GM04503 (cell line): Measurements from ENCODE around the gene TRPT1.
A peak's percentile ranks its signal among the peaks of the same experiment; 100 is the strongest.
"Not testable (repeated sequence)": the region's sequence is repeated elsewhere in the genome, so short reads cannot be mapped to it uniquely, and the experiment has no call there.

Source experiments
- DNase-seq: peaks from one replicate; pipeline ENCODE4 v3.0.0-alpha.2; 2012; ENCODE audit warnings: low read depth

Gene TRPT1

GRCh38 chr11:64258356-64258755 is 32.4 kb upstream of the TRPT1 start:
- no peak for DNase-seq

GRCh38 chr11:64256300-64256699 is 30.3 kb upstream of the TRPT1 start:
- no peak for DNase-seq

GRCh38 chr11:64255135-64256128 is 29.4 kb upstream of the TRPT1 start:
- no peak for DNase-seq

GRCh38 chr11:64254326-64254725 is 28.3 kb upstream of the TRPT1 start:
- DNase-seq: no peak

- DNase-seq: no peak
Observed at GRCh38 chr11:64253481-64253880, 27.5 kb upstream of the TRPT1 start.

GRCh38 chr11:64253043-64253442 is 27.1 kb upstream of the TRPT1 start:
- no peak for DNase-seq

GRCh38 chr11:64252003-64252872 is 26.3 kb upstream of the TRPT1 start:
- DNase-seq: no peak

GRCh38 chr11:64251753-64252002 is 25.7 kb upstream of the TRPT1 start:
- no peak for DNase-seq

- DNase-seq: no peak
Observed at GRCh38 chr11:64251016-64251752, 25.2 kb upstream of the TRPT1 start, which contains the start of gene PLCB3. Gene PLCB3, plus strand, starts transcription at chr11:64251530. Its CDS starts 120 bp downstream, at chr11:64251650.

GRCh38 chr11:64250415-64251015 is 24.5 kb upstream of the TRPT1 start:
- no peak for DNase-seq

GRCh38 chr11:64249563-64250414 is 23.8 kb upstream of the TRPT1 start:
- DNase-seq: no peak

- DNase-seq: no peak
Observed at GRCh38 chr11:64249038-64249437, 23.1 kb upstream of the TRPT1 start.

- no peak for DNase-seq
Observed at GRCh38 chr11:64248578-64248977, 22.6 kb upstream of the TRPT1 start.

- DNase-seq: no peak
Observed at GRCh38 chr11:64247729-64248531, 21.9 kb upstream of the TRPT1 start.

- no peak for DNase-seq
Observed at GRCh38 chr11:64246871-64247728, 21.1 kb upstream of the TRPT1 start, which contains the start of gene PPP1R14B. Gene PPP1R14B, minus strand, starts transcription at chr11:64246943. Its CDS starts 270 bp downstream, at chr11:64246673.

- DNase-seq: not testable (repeated sequence)
Observed at GRCh38 chr11:64246621-64246870, 20.6 kb upstream of the TRPT1 start.

GRCh38 chr11:64245797-64246620 is 20.0 kb upstream of the TRPT1 start:
- peak; percentile 67 for DNase-seq

GRCh38 chr11:64245401-64245796 is 19.4 kb upstream of the TRPT1 start:
- no peak for DNase-seq
